ENCODE results near the gene XYLT1.

The XYLT1 gene

GRCh38 chr16:17084130-17084529, 386.6 kb downstream of the XYLT1 start:
- no peak for DNase-seq (ENCODE audit: low read depth)

- DNase-seq (ENCODE audit: low read depth) = no peak
Measured at GRCh38 chr16:17083628-17084027, 387.1 kb downstream of the XYLT1 start.

- DNase-seq (ENCODE audit: low read depth) = no peak
Measured at GRCh38 chr16:17082095-17082882, 388.5 kb downstream of the XYLT1 start.

GRCh38 chr16:17080105-17080504, 390.7 kb downstream of the XYLT1 start:
- no peak for DNase-seq (ENCODE audit: low read depth)

GRCh38 chr16:17078931-17079631, 391.7 kb downstream of the XYLT1 start:
- no peak for DNase-seq (ENCODE audit: low read depth)

GRCh38 chr16:17076818-17077498, 393.8 kb downstream of the XYLT1 start:
- no peak for DNase-seq (ENCODE audit: low read depth)

- DNase-seq (ENCODE audit: low read depth) = no peak
Measured at GRCh38 chr16:17076092-17076754, 394.5 kb downstream of the XYLT1 start.

- DNase-seq (ENCODE audit: low read depth) = no peak
Measured at GRCh38 chr16:17072104-17072503, 398.7 kb downstream of the XYLT1 start.

GRCh38 chr16:17070882-17071592, 399.7 kb downstream of the XYLT1 start:
- DNase-seq (ENCODE audit: low read depth) = peak; percentile 78

- no peak for DNase-seq (ENCODE audit: low read depth)
Measured at GRCh38 chr16:17069681-17070080, 401.1 kb downstream of the XYLT1 start.

- no peak for DNase-seq (ENCODE audit: low read depth)
Measured at GRCh38 chr16:17068524-17068923, 402.2 kb downstream of the XYLT1 start.

- no peak for DNase-seq (ENCODE audit: low read depth)
Measured at GRCh38 chr16:17067882-17068281, 402.9 kb downstream of the XYLT1 start.

GRCh38 chr16:17063201-17064139, 407.3 kb downstream of the XYLT1 start:
- no peak for DNase-seq (ENCODE audit: low read depth)

GRCh38 chr16:17062676-17063075, 408.1 kb downstream of the XYLT1 start:
- DNase-seq (ENCODE audit: low read depth) = no peak

GRCh38 chr16:17061326-17061725, 409.4 kb downstream of the XYLT1 start:
- no peak for DNase-seq (ENCODE audit: low read depth)

GRCh38 chr16:17058471-17058870, 412.3 kb downstream of the XYLT1 start:
- DNase-seq (ENCODE audit: low read depth) = no peak

GRCh38 chr16:17056666-17057065, 414.1 kb downstream of the XYLT1 start:
- no peak for DNase-seq (ENCODE audit: low read depth)

- no peak for DNase-seq (ENCODE audit: low read depth)
Measured at GRCh38 chr16:17053536-17054160, 417.1 kb downstream of the XYLT1 start.

All from activated T-cell treated with anti-CD3 and anti-CD28 coated beads for 24 hours (primary cell).